ENCODE data around the gene EPB41L4B.

- TF ChIP-seq MED1 (CRISPR knock-in tag; IDR thresholded peaks at IDR 0.05), result no peak
- TF ChIP-seq ZNF557 (CRISPR knock-in tag; IDR thresholded peaks at IDR 0.05), result no peak
Measured at GRCh38 chr9:109224751-109225150, 96.1 kb downstream of the EPB41L4B start.

All from HepG2 (cell line).